ENCODE data around the gene POLR1D.

Gene POLR1D

DNA sequence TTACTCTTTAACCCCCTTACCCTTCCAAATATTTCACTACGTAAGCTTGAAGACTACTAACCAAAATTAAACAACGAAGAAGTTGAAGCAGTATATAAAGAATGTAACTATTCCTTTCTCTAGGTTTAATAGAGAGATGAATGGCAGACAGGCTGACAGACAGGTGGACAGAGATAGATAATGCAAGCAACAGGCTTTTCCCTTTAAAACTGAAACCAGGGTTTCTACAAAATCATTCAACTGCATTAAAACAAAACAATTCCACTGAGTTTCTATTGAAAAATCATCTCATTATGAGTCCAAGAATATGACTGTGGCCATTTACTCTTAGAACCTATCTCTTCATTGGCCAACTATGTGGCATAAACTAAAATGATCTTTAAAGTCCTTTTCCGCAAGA lies 16.6 kb upstream of the POLR1D start:
- Histone ChIP-seq H3K27ac (ENCODE audit: low read length) (no peak overlapping the region), H3K4me3 (ENCODE audit: low read length) (no peak overlapping the region), H3K4me1 (ENCODE audit: low read length) (peaks cover 24% of the 10 kb centered on the region), H3K27me3 (ENCODE audit: low read depth, low read length) (no peaks in the 10 kb centered on the region), H3K9ac (ENCODE audit: low read length) (no peak overlapping the region), H3K79me2 (ENCODE audit: low read length) (peaks cover 92% of the 10 kb centered on the region), H3K9me3 (ENCODE audit: insufficient read depth, low read length) (no peaks in the 10 kb centered on the region), H2AFZ (ENCODE audit: low read depth, low read length) (no peak overlapping the region), H4K20me1 (ENCODE audit: insufficient read depth, low read length) (peaks cover 52% of the 10 kb centered on the region), H3K36me3 (replicated peaks; ENCODE audit: low read depth, low read length) (no peaks in the 10 kb centered on the region), H3K4me2 (ENCODE audit: low read length) (0 out of 2 replicates have a peak overlapping the region, but pooled peaks have one; percentile 6)
- no peak for TF ChIP-seq CTCF (IDR thresholded peaks at IDR 0.05; ENCODE audit: low read depth, low read length)
- no peak for TF ChIP-seq EZH2phosphoT487 (IDR thresholded peaks at IDR 0.05; ENCODE audit: low read depth)

GRCh38 chr13:27605610-27606200 lies 16.0 kb upstream of the POLR1D start:
- H3K36me3 ChIP-seq (replicated peaks; ENCODE audit: low read depth, low read length), result peaks cover under 1% of the 10 kb centered on the region
- peaks cover 92% of the 10 kb centered on the region for H3K79me2 ChIP-seq (ENCODE audit: low read length)
- no peak overlapping the region for H3K4me3 ChIP-seq (ENCODE audit: low read length)
- H3K27me3 ChIP-seq (ENCODE audit: low read depth, low read length), result no peaks in the 10 kb centered on the region
- no peak for TF ChIP-seq CTCF (IDR thresholded peaks at IDR 0.05; ENCODE audit: low read depth, low read length)
- TF ChIP-seq EZH2phosphoT487 (IDR thresholded peaks at IDR 0.05; ENCODE audit: low read depth), result no peak
- H3K4me2 ChIP-seq (ENCODE audit: low read length), result 0 out of 2 replicates have a peak overlapping the region, but pooled peaks have one; percentile 6
- no peak overlapping the region for H3K9ac ChIP-seq (ENCODE audit: low read length)
- H3K4me1 ChIP-seq (ENCODE audit: low read length), result peaks cover 24% of the 10 kb centered on the region
- no peak overlapping the region for H3K27ac ChIP-seq (ENCODE audit: low read length)
- no peak overlapping the region for H2AFZ ChIP-seq (ENCODE audit: low read depth, low read length)
- peaks cover 51% of the 10 kb centered on the region for H4K20me1 ChIP-seq (ENCODE audit: insufficient read depth, low read length)
- no peaks in the 10 kb centered on the region for H3K9me3 ChIP-seq (ENCODE audit: insufficient read depth, low read length)

GRCh38 chr13:27607125-27607524 lies 14.6 kb upstream of the POLR1D start:
- Histone ChIP-seq H3K27ac (ENCODE audit: low read length) (no peak overlapping the region), H3K79me2 (ENCODE audit: low read length) (peaks cover 93% of the 10 kb centered on the region), H2AFZ (ENCODE audit: low read depth, low read length) (no peak overlapping the region), H3K27me3 (ENCODE audit: low read depth, low read length) (no peaks in the 10 kb centered on the region), H4K20me1 (ENCODE audit: insufficient read depth, low read length) (peaks cover 59% of the 10 kb centered on the region), H3K4me3 (ENCODE audit: low read length) (no peak overlapping the region), H3K9me3 (ENCODE audit: insufficient read depth, low read length) (no peaks in the 10 kb centered on the region), H3K4me1 (ENCODE audit: low read length) (peaks cover 24% of the 10 kb centered on the region), H3K9ac (ENCODE audit: low read length) (no peak overlapping the region), H3K36me3 (replicated peaks; ENCODE audit: low read depth, low read length) (peaks cover 6% of the 10 kb centered on the region), H3K4me2 (ENCODE audit: low read length) (no peak overlapping the region; the same call in 1 of the 2 replicates)
- TF ChIP-seq EZH2phosphoT487 (IDR thresholded peaks at IDR 0.05; ENCODE audit: low read depth) (no peak), CTCF (IDR thresholded peaks at IDR 0.05; ENCODE audit: low read depth, low read length) (no peak)

DNA sequence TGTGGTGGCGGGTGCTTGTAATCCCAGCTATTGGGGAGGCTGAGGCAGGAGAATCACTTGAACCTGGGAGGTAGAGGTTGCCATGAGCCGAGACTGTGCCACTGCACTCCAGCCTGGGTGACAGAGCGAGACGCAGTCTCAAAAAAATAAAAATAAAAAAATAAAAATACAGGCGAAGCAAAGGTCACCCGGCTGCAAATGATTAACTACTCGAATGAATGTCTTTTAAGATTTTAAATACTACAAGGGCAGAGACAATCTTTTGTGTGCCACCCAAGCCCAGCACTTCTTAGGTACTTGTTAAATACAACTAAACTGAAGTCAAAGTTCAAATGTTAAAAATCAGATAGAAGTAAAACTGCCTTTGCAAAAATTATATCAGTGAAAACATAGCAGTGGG lies 8.1 kb upstream of the POLR1D start:
- H3K27me3 ChIP-seq (ENCODE audit: low read depth, low read length), result no peaks in the 10 kb centered on the region
- TF ChIP-seq CTCF (IDR thresholded peaks at IDR 0.05; ENCODE audit: low read depth, low read length) (no peak), EZH2phosphoT487 (IDR thresholded peaks at IDR 0.05; ENCODE audit: low read depth) (no peak)
- H2AFZ ChIP-seq (ENCODE audit: low read depth, low read length), result no peak overlapping the region
- H3K4me3 ChIP-seq (ENCODE audit: low read length), result no peak overlapping the region
- H3K36me3 ChIP-seq (replicated peaks; ENCODE audit: low read depth, low read length), result peaks cover 31% of the 10 kb centered on the region
- H3K4me2 ChIP-seq (ENCODE audit: low read length), result no peak overlapping the region
- H3K4me1 ChIP-seq (ENCODE audit: low read length), result peaks cover 9% of the 10 kb centered on the region
- no peak overlapping the region for H3K27ac ChIP-seq (ENCODE audit: low read length)
- H3K79me2 ChIP-seq (ENCODE audit: low read length), result peaks cover 99% of the 10 kb centered on the region
- H3K9me3 ChIP-seq (ENCODE audit: insufficient read depth, low read length), result peaks cover 8% of the 10 kb centered on the region; the same call in 1 of the 2 replicates
- no peak overlapping the region for H3K9ac ChIP-seq (ENCODE audit: low read length)
- peaks cover 73% of the 10 kb centered on the region for H4K20me1 ChIP-seq (ENCODE audit: insufficient read depth, low read length)

Data from OCI-LY3 (cell line).